ENCODE measurements around the gene ATG2B. TPM values are rescaled to one million over a fixed set of nuclear protein-coding genes. Genes with fewer than 3 reads are reported as not detected.

The ATG2B gene
- total RNA-seq, 1 donor from 2014 or later, result 21.4 TPM

- Histone ChIP-seq H3K27me3 (ENCODE audit: control insufficient read depth in 3 of 3, insufficient read depth in 3 of 3, low read length in 3 of 3) (peaks cover 0 to 5% (median 5%) of the 10 kb centered on the region in 3 donors), H3K9me3 (ENCODE audit: control insufficient read depth in 3 of 3, low read length in 3 of 3) (no peaks in the 10 kb centered on the region), H3K4me3 (ENCODE audit: low read length in 3 of 3) (no peak overlapping the region), H3K36me3 (ENCODE audit: control insufficient read depth in 3 of 3, insufficient read depth in 3 of 3, low read length in 3 of 3) (no peaks in the 10 kb centered on the region), H3K27ac (ENCODE audit: low read depth, low read length) (no peak overlapping the region), H3K9ac (ENCODE audit: low read depth in 1 of 3, low read length in 3 of 3) (no peak overlapping the region), H3K4me1 (ENCODE audit: control insufficient read depth in 3 of 3, insufficient read depth in 3 of 3, low read length in 3 of 3) (peaks cover 0 to 2% (median 0%) of the 10 kb centered on the region in 3 donors)
These were observed 36.3 kb upstream of the ATG2B start for GRCh38 chr14:96399405-96399804.

DNA sequence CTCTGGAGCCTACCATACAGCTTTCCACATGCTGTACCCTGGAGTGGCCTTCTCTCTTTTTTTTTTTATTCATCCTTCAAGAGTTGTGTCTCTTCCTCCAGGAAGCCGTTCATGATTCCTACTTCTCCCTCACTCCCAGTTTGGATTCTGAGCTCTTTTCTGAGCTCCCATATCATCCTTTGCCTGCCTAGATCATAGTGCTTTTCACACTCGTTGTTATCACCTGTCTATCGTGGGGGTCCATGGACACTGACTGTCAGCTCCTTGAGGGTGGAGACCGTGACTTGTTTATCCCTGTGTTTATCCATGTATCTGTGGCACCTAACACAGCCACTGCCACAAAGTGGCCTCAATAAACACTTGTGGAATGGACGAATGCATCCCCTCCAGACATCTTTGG lies 35.8 kb upstream of the ATG2B start:
- Histone ChIP-seq H3K36me3 (ENCODE audit: control insufficient read depth in 3 of 3, insufficient read depth in 3 of 3, low read length in 3 of 3) (no peaks in the 10 kb centered on the region), H3K4me3 (ENCODE audit: low read length in 3 of 3) (no peak overlapping the region), H3K9ac (ENCODE audit: low read depth in 1 of 3, low read length in 3 of 3) (no peak overlapping the region), H3K4me1 (ENCODE audit: control insufficient read depth in 3 of 3, insufficient read depth in 3 of 3, low read length in 3 of 3) (peaks cover 0 to 2% (median 0%) of the 10 kb centered on the region in 3 donors), H3K9me3 (ENCODE audit: control insufficient read depth in 3 of 3, low read length in 3 of 3) (no peaks in the 10 kb centered on the region), H3K27ac (ENCODE audit: low read depth, low read length) (no peak overlapping the region), H3K27me3 (ENCODE audit: control insufficient read depth in 3 of 3, insufficient read depth in 3 of 3, low read length in 3 of 3) (peaks cover 0 to 5% (median 5%) of the 10 kb centered on the region in 3 donors)

DNA sequence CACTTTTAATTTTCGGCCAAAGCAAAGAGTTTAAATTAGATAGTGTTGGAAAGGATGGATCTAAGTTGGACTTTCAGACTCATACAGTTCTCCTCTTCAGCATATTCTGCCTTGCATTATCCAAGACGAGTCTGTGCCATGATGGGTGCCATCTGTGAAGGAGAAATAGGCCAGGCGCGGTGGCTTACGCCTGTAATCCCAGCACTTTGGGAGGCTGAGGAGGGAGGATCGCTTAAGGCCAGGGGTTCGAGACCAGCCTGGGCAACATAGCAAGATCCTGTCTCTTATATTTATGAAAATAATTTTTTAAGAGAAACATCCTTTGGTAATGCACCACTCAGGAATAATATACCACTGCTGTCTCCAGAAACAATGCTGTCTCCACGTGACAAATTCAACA lies 35.3 kb upstream of the ATG2B start:
- H3K36me3 ChIP-seq (ENCODE audit: control insufficient read depth in 3 of 3, insufficient read depth in 3 of 3, low read length in 3 of 3), result no peaks in the 10 kb centered on the region
- no peak overlapping the region for H3K4me3 ChIP-seq (ENCODE audit: low read length in 3 of 3)
- H3K27ac ChIP-seq (ENCODE audit: low read depth, low read length), result no peak overlapping the region
- H3K9ac ChIP-seq (ENCODE audit: low read depth in 1 of 3, low read length in 3 of 3), result no peak overlapping the region
- peaks cover 0 to 5% (median 5%) of the 10 kb centered on the region in 3 donors for H3K27me3 ChIP-seq (ENCODE audit: control insufficient read depth in 3 of 3, insufficient read depth in 3 of 3, low read length in 3 of 3)
- peaks cover 0 to 2% (median 0%) of the 10 kb centered on the region in 3 donors for H3K4me1 ChIP-seq (ENCODE audit: control insufficient read depth in 3 of 3, insufficient read depth in 3 of 3, low read length in 3 of 3)
- H3K9me3 ChIP-seq (ENCODE audit: control insufficient read depth in 3 of 3, low read length in 3 of 3), result no peaks in the 10 kb centered on the region

DNA sequence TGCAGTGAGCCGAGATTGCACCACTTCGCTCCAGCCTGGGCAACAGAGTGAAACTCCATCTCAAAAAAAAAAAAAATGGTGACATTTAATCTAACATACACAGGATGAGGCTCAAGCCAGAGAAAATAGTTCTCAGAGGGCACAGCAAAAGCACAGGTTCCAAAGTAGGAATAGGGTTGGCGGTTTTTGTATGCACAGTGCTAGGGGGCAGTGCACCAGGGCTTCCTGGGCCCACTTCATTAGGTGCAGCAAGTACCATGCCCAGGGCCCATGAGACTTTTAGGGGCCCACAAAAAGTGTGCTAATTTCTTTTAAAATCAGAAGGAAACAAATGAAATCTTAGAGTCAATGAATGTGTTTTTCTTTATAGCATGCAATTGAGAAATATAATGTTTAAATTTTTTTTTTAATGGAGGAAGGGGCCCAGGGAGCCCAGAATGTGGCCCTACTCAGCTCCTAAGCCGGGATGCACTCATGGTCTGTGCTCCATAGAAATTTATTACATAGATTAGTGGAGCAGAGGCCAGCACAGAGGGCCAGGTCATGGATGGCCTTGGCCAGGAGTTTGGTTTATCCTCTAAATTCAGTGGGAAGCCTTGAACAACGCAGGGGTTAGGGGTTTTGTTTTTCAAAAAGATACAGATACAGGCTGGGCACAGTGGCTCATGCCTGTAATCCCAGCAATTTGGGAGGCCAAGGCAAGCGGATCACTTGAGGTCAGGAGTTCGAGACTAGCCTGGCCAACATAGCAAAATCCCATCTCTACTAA lies 31.1 kb upstream of the ATG2B start:
- Histone ChIP-seq H3K9me3 (ENCODE audit: control insufficient read depth in 3 of 3, low read length in 3 of 3) (no peaks in the 10 kb centered on the region), H3K4me3 (ENCODE audit: low read length in 3 of 3) (no peak overlapping the region), H3K9ac (ENCODE audit: low read depth in 1 of 3, low read length in 3 of 3) (no peak overlapping the region), H3K4me1 (ENCODE audit: control insufficient read depth in 3 of 3, insufficient read depth in 3 of 3, low read length in 3 of 3) (peaks cover 8 to 15% (median 10%) of the 10 kb centered on the region in 3 donors), H3K27ac (ENCODE audit: low read depth, low read length) (no peak overlapping the region), H3K27me3 (ENCODE audit: control insufficient read depth in 3 of 3, insufficient read depth in 3 of 3, low read length in 3 of 3) (no peaks in the 10 kb centered on the region), H3K36me3 (ENCODE audit: control insufficient read depth in 3 of 3, insufficient read depth in 3 of 3, low read length in 3 of 3) (no peaks in the 10 kb centered on the region)

DNA sequence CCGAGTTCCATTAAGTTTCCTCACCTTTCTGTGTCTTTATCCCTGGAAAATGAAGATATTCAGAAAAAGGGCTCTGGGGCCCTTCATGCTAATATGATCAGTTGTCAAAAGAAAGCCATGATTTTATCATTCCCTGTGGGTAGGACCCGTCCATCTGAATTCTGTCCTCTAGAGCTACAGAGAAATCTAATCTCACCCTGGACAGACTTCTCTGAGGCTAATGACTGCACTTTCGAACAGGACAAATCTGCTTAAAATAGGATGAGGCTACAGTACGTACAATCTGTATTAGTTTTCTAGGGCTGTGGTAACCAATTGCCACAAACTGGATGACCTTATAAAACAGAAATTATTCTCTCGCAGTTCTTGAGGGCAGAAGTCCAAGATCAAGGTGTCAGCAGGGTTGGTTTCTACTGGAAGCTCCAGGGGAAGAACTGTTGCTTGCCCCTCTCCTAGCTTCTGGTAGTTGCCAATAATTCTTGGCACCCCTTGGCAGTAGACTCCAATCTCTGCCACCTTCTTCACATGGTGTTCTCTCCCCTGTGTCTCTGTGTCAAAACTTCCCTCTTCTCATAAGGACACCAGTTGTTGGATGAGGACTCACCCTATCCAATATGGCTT lies 30.0 kb upstream of the ATG2B start:
- Histone ChIP-seq H3K9me3 (ENCODE audit: control insufficient read depth in 3 of 3, low read length in 3 of 3) (no peaks in the 10 kb centered on the region), H3K27me3 (ENCODE audit: control insufficient read depth in 3 of 3, insufficient read depth in 3 of 3, low read length in 3 of 3) (no peaks in the 10 kb centered on the region), H3K9ac (ENCODE audit: low read depth in 1 of 3, low read length in 3 of 3) (no peak overlapping the region), H3K36me3 (ENCODE audit: control insufficient read depth in 3 of 3, insufficient read depth in 3 of 3, low read length in 3 of 3) (no peaks in the 10 kb centered on the region), H3K4me3 (ENCODE audit: low read length in 3 of 3) (no peak overlapping the region), H3K4me1 (ENCODE audit: control insufficient read depth in 3 of 3, insufficient read depth in 3 of 3, low read length in 3 of 3) (peaks cover 8 to 15% (median 10%) of the 10 kb centered on the region in 3 donors), H3K27ac (ENCODE audit: low read depth, low read length) (no peak overlapping the region)

GRCh38 chr14:96391293-96392118 lies 28.4 kb upstream of the ATG2B start:
- Histone ChIP-seq H3K9ac (ENCODE audit: low read depth in 1 of 3, low read length in 3 of 3) (peak overlapping the region; percentile 66 to 84 (median 81)), H3K27me3 (ENCODE audit: control insufficient read depth in 3 of 3, insufficient read depth in 3 of 3, low read length in 3 of 3) (no peaks in the 10 kb centered on the region), H3K4me1 (ENCODE audit: control insufficient read depth in 3 of 3, insufficient read depth in 3 of 3, low read length in 3 of 3) (peaks cover 8 to 15% (median 10%) of the 10 kb centered on the region in 3 donors), H3K36me3 (ENCODE audit: control insufficient read depth in 3 of 3, insufficient read depth in 3 of 3, low read length in 3 of 3) (no peaks in the 10 kb centered on the region), H3K9me3 (ENCODE audit: control insufficient read depth in 3 of 3, low read length in 3 of 3) (no peaks in the 10 kb centered on the region), H3K27ac (ENCODE audit: low read depth, low read length) (peak overlapping the region; percentile 25), H3K4me3 (ENCODE audit: low read length in 3 of 3) (peak overlapping the region; percentile 79 to 86 (median 82))

DNA sequence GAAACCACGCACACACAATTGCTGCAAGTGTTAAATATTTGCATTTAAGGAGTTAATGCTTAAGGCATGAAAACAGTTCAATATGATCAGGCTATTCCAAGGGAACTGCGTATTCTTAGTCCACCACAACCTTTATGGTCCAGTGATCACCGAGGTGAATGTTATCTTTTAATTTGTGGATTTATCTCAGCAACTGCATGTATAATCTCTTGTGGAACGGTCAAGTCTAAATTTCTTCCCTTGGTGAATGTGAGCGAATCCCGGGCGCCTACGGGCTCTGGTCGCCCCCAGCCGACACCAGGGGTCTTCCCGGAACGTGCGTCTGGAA lies 27.8 kb upstream of the ATG2B start:
- H3K4me3 ChIP-seq (ENCODE audit: low read length in 3 of 3), result peak overlapping the region; percentile 79 to 86 (median 82)
- peak overlapping the region; percentile 25 for H3K27ac ChIP-seq (ENCODE audit: low read depth, low read length)
- no peaks in the 10 kb centered on the region for H3K9me3 ChIP-seq (ENCODE audit: control insufficient read depth in 3 of 3, low read length in 3 of 3)

GRCh38 chr14:96385385-96385784 lies 22.2 kb upstream of the ATG2B start:
- H3K4me3 ChIP-seq (ENCODE audit: low read length in 3 of 3), result no peak overlapping the region
- H3K9me3 ChIP-seq (ENCODE audit: control insufficient read depth in 3 of 3, low read length in 3 of 3), result no peaks in the 10 kb centered on the region
- H3K27me3 ChIP-seq (ENCODE audit: control insufficient read depth in 3 of 3, insufficient read depth in 3 of 3, low read length in 3 of 3), result no peaks in the 10 kb centered on the region
- H3K36me3 ChIP-seq (ENCODE audit: control insufficient read depth in 3 of 3, insufficient read depth in 3 of 3, low read length in 3 of 3), result peaks cover 0 to 20% (median 12%) of the 10 kb centered on the region in 3 donors
- H3K9ac ChIP-seq (ENCODE audit: low read depth in 1 of 3, low read length in 3 of 3), result no peak overlapping the region
- no peaks in the 10 kb centered on the region for H3K4me1 ChIP-seq (ENCODE audit: control insufficient read depth in 3 of 3, insufficient read depth in 3 of 3, low read length in 3 of 3)
- no peak overlapping the region for H3K27ac ChIP-seq (ENCODE audit: low read depth, low read length)

More for the DNA sequence above, 27.8 kb upstream of the ATG2B start:
- H3K4me1 ChIP-seq (ENCODE audit: control insufficient read depth in 3 of 3, insufficient read depth in 3 of 3, low read length in 3 of 3), result peaks cover 8 to 15% (median 10%) of the 10 kb centered on the region in 3 donors
- H3K36me3 ChIP-seq (ENCODE audit: control insufficient read depth in 3 of 3, insufficient read depth in 3 of 3, low read length in 3 of 3), result no peaks in the 10 kb centered on the region
- H3K9ac ChIP-seq (ENCODE audit: low read depth in 1 of 3, low read length in 3 of 3), result peak overlapping the region; percentile 66 to 84 (median 81)
- no peaks in the 10 kb centered on the region for H3K27me3 ChIP-seq (ENCODE audit: control insufficient read depth in 3 of 3, insufficient read depth in 3 of 3, low read length in 3 of 3)

GRCh38 chr14:96384740-96385139 lies 21.6 kb upstream of the ATG2B start:
- H3K36me3 ChIP-seq (ENCODE audit: control insufficient read depth in 3 of 3, insufficient read depth in 3 of 3, low read length in 3 of 3), result peaks cover 0 to 20% (median 12%) of the 10 kb centered on the region in 3 donors
- H3K9me3 ChIP-seq (ENCODE audit: control insufficient read depth in 3 of 3, low read length in 3 of 3), result no peaks in the 10 kb centered on the region
- H3K27me3 ChIP-seq (ENCODE audit: control insufficient read depth in 3 of 3, insufficient read depth in 3 of 3, low read length in 3 of 3), result no peaks in the 10 kb centered on the region

More at GRCh38 chr14:96384740-96385139, 21.6 kb upstream of the ATG2B start:
- Histone ChIP-seq H3K9ac (ENCODE audit: low read depth in 1 of 3, low read length in 3 of 3) (no peak overlapping the region), H3K4me1 (ENCODE audit: control insufficient read depth in 3 of 3, insufficient read depth in 3 of 3, low read length in 3 of 3) (no peaks in the 10 kb centered on the region), H3K4me3 (ENCODE audit: low read length in 3 of 3) (no peak overlapping the region), H3K27ac (ENCODE audit: low read depth, low read length) (no peak overlapping the region)
